ENCODE results near the gene TFF3.

TFF3 gene

GRCh38 chr21:42315296-42315891 lies at the start of gene TFF3:
TSS of gene TFF3 (minus strand) at chr21:42315409. CDS start at chr21:42315374, 35 bp downstream.
- in situ Hi-C loops (cut with MboI; ENCODE audit: low sequenced_read_pairs): no loop called here

- in situ Hi-C loops (cut with MboI; ENCODE audit: low sequenced_read_pairs): no loop called here
Observed at GRCh38 chr21:42364304-42364865, 49.2 kb upstream of the TFF3 start.

- in situ Hi-C loops (cut with MboI; ENCODE audit: low sequenced_read_pairs): no loop called here
Observed at GRCh38 chr21:42363312-42363711, 48.1 kb upstream of the TFF3 start.

- in situ Hi-C loops (cut with MboI; ENCODE audit: low sequenced_read_pairs): no loop called here
Observed at GRCh38 chr21:42362700-42363099, 47.5 kb upstream of the TFF3 start.

- in situ Hi-C loops (cut with MboI; ENCODE audit: low sequenced_read_pairs): no loop called here
Observed at GRCh38 chr21:42362198-42362597, 47.0 kb upstream of the TFF3 start.

- in situ Hi-C loops (cut with MboI; ENCODE audit: low sequenced_read_pairs): no loop called here
Observed at GRCh38 chr21:42361286-42361685, 46.1 kb upstream of the TFF3 start.

- in situ Hi-C loops (cut with MboI; ENCODE audit: low sequenced_read_pairs): no loop called here
Observed at GRCh38 chr21:42360317-42360716, 45.1 kb upstream of the TFF3 start.

GRCh38 chr21:42358937-42359336 lies 43.7 kb upstream of the TFF3 start:
- in situ Hi-C loops (cut with MboI; ENCODE audit: low sequenced_read_pairs): no loop called here

- in situ Hi-C loops (cut with MboI; ENCODE audit: low sequenced_read_pairs): no loop called here
Observed at GRCh38 chr21:42358261-42358660, 43.1 kb upstream of the TFF3 start.

GRCh38 chr21:42357307-42357706 lies 42.1 kb upstream of the TFF3 start:
- in situ Hi-C loops (cut with MboI; ENCODE audit: low sequenced_read_pairs): no loop called here

GRCh38 chr21:42356650-42357049 lies 41.4 kb upstream of the TFF3 start:
- in situ Hi-C loops (cut with MboI; ENCODE audit: low sequenced_read_pairs): no loop called here

- in situ Hi-C loops (cut with MboI; ENCODE audit: low sequenced_read_pairs): no loop called here
Observed at GRCh38 chr21:42356046-42356445, 40.8 kb upstream of the TFF3 start.

- in situ Hi-C loops (cut with MboI; ENCODE audit: low sequenced_read_pairs): no loop called here
Observed at GRCh38 chr21:42353623-42354022, 38.4 kb upstream of the TFF3 start.

- in situ Hi-C loops (cut with MboI; ENCODE audit: low sequenced_read_pairs): no loop called here
Observed at GRCh38 chr21:42352441-42353095, 37.4 kb upstream of the TFF3 start.

- in situ Hi-C loops (cut with MboI; ENCODE audit: low sequenced_read_pairs): no loop called here
Observed at GRCh38 chr21:42351626-42352440, 36.6 kb upstream of the TFF3 start.

- in situ Hi-C loops (cut with MboI; ENCODE audit: low sequenced_read_pairs): no loop called here
Observed at GRCh38 chr21:42350927-42351426, 35.8 kb upstream of the TFF3 start, which contains the start of gene TFF2. TSS of gene TFF2 (minus strand) at chr21:42350994. CDS start at chr21:42350957, 37 bp downstream.

GRCh38 chr21:42350318-42350910 lies 35.2 kb upstream of the TFF3 start:
- in situ Hi-C loops (cut with MboI; ENCODE audit: low sequenced_read_pairs): no loop called here

GRCh38 chr21:42349420-42350317 lies 34.5 kb upstream of the TFF3 start:
- in situ Hi-C loops (cut with MboI; ENCODE audit: low sequenced_read_pairs): no loop called here

GRCh38 chr21:42348762-42349161 lies 33.6 kb upstream of the TFF3 start:
- in situ Hi-C loops (cut with MboI; ENCODE audit: low sequenced_read_pairs): no loop called here

Measured in hTERT RPE-1 (cell line).